GM12874 (cell line): Measurements from ENCODE around the gene AKAP10.

ENCODE experiments used
- CTCF ChIP-seq: IDR thresholded peaks from 2 replicates; pipeline ENCODE4 v1.5.1; 2011; ENCODE audit warnings: low read depth, mild to moderate bottlenecking, control low read depth, low read length, moderate library complexity; ENCODE audit not compliant: insufficient read depth

Gene AKAP10

GRCh38 chr17:19943599-19943998 lies 34.0 kb downstream of the AKAP10 start:
- no peak for TF ChIP-seq CTCF

- TF ChIP-seq CTCF, result no peak
Observed at GRCh38 chr17:19943026-19943425, 34.6 kb downstream of the AKAP10 start.

DNA sequence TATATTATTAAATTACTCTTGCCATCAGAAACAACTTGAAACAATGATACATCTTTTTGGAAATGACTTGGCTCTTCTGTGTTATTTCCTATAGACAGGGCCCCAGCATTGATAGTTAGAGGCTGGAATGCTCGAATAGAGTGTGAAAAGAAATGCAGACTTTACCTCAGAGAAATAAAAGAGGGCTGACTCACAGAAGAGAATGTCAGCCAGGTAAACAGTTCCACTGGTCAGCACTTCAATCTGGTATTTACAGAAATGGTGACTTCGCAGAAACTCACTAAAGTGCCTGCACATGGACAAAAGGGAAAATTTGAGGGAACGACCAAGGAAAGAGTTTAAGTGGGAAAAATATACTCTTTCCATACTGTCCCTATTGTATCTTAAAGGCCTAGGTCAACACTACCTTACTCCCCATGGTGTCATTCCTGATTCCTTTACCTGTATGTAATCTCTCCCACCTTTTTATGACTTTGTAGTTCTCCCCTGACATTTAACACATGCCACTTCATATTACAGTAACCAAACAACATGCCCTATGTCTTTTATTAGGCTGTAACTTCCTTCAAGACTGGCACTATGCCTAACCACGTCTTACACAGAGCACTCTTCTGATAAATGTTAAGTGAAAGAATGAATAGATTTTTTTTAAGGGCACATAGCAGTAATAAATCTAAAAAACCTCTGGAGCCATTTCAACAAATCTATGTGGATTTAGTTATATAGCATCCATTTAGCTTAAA lies 36.7 kb downstream of the AKAP10 start:
- no peak for TF ChIP-seq CTCF

DNA sequence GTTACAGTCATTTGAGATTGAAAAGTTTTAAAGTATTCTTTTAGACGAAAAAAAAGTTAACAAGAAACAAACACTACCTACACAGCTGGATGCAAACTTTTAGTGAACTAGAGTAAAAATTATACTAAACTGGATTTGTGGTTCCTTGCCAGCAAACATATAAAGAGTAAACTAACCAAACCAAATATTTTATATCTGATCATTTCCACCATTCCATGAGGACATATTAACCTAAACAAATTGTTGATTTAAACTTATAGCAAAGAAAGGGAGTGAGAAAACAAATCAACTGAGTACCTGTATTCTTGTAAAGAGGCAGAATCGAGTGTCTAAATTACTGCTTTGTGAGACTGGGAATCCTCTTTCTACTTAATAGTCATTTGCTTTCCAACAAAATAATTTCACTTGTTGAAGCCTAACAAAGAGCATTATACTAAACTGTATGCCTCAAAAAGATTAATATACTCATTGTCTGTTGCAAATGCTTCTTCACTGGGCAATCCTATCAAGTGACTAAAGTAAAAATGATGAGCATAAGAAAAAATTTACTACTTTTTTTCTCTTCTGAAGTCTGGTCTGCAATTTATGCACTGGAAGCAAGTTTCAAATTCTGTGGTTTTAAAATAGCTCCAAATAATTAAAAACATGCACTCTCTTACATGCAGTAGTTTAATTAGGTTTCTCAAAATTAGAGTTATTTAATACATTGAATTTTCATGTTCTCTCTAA lies 37.5 kb downstream of the AKAP10 start:
- no peak for TF ChIP-seq CTCF

DNA sequence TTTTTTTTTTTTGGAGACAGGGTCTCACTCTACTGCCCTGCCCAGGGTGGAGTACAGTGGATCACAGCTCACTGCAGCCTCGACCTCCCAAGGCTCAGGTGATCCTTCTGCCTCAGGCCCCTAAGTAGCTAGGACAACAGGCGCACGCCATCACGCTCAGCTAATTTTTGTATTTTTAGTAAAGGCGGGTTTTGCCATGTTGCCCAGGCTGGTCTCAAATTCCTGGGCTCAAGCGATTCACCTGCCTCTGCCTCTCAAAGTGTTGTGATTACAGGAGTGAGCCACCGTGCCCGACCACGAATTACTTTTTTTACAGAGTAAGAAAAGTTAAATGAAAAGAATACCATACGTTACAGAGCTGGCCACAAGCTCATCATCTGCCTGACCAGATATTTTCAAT lies 38.9 kb downstream of the AKAP10 start:
- TF ChIP-seq CTCF, result no peak

GRCh38 chr17:19937522-19937921 lies 40.1 kb downstream of the AKAP10 start:
- TF ChIP-seq CTCF, result no peak

DNA sequence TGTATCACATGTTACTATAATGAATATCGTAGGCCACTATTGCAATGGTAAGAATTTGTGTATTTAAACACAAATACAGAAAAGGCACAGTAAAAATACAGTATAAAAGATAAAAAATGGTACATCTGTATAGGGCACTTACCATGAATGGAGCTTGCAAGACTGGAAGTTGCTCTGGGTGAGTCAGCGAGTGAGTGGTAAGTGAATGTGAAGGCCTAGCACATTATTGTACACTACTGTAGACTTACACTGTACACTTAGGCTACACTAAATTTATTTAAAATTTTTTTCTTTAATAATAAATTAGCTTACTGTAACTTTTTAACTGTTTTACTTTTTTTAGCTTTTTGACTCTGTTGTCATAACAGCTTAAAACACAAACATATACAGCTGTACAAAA lies 42.5 kb downstream of the AKAP10 start:
- TF ChIP-seq CTCF, result no peak
